Measurements from ENCODE around the gene RXFP2. TPM values are rescaled to one million over a fixed set of nuclear protein-coding genes. Genes with fewer than 3 reads are reported as not detected.

Gene RXFP2
- polyA plus RNA-seq, 3 donors, result 0.49 to 1.3 (median 0.83) TPM

GRCh38 chr13:31767175-31767900 is 28.0 kb downstream of the RXFP2 start:
- no peak for DNase-seq

- no peak for DNase-seq
Observed at GRCh38 chr13:31768351-31768750, 29.0 kb downstream of the RXFP2 start.

DNA sequence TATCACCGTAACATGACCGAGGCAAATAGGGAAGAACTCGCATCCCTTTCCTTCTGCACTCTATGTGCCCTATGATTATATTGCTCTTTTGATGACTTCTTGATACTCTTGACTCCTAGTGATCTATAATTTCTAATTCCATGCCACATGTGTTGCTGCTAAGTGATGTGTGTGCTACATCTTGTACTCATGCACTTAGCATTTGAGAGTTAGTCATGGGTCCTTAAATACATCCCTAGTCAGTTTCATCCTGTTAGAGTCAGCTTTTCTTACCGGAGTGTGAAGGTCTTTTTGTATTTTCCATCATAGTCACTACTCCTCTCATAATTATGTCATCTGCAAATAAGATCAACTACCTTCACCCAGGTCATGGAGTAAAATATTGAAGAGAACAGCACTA is 30.2 kb downstream of the RXFP2 start:
- DNase-seq, result no peak

GRCh38 chr13:31772231-31772630 is 32.9 kb downstream of the RXFP2 start:
- DNase-seq, result peak; percentile 4

GRCh38 chr13:31773538-31773937 is 34.2 kb downstream of the RXFP2 start:
- no peak for DNase-seq

DNA sequence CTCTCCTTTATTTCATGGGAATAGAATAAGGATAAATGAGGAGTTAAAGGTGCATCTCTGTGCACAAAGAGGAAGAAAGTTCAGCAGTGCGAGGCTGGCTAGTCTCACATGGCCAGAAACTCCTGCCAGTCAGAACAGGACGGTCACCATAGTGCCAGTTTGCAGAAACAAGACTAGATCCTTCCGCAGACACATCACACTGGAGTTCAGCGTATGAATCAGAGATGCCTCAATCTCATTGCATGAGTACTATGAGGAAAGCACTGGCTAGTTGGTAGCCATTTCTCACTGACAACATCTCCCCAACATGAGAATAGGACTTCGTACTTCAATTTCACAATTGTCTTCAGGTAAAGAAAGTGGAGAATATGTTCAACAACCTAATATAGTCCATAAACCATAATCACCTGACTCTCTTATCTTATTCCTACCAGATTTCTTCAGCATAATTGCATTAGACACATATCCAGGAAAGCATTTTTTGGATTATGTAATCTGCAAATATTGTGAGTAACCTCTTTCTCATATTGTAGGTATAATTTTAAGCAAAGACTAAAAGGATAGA is 34.9 kb downstream of the RXFP2 start:
- no peak for DNase-seq

DNA sequence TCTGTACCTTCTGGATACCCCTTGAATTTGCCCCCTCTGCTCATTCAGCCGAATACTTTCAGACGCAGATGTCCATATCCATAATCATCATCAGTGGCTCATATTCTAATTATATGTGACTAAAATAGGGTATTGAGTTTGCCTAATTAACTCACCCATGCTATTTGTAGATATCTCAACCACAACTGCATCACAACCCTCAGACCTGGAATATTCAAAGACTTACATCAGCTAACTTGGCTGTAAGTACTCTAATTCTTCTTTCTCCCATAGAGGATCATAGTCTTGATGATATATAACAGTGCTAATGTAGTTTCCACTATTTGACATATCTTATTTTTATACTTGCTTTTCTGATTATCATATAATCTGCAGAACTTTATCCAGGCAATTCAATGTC is 35.8 kb downstream of the RXFP2 start:
- DNase-seq, result no peak

- DNase-seq, result no peak
Observed at GRCh38 chr13:31775686-31776085, 36.4 kb downstream of the RXFP2 start.

DNA sequence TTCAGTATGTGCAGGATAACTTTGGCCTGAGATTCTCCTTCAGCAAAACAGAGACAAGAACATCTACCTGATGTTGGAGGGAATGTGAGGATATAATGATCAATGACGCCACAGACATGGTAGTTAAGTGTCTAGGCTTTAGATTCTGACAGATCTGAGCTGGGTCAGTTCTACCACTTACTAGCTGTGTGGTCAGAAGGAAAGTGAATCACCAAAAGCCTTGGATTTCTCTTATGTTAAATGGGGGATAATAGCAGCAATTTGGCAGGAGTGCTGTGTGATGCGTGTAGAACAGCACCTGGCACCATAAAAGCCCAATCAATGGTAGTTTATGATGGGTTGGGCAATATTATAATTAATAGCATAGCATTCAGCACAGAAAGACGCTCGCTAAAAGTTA is 41.7 kb downstream of the RXFP2 start:
- no peak for DNase-seq

DNA sequence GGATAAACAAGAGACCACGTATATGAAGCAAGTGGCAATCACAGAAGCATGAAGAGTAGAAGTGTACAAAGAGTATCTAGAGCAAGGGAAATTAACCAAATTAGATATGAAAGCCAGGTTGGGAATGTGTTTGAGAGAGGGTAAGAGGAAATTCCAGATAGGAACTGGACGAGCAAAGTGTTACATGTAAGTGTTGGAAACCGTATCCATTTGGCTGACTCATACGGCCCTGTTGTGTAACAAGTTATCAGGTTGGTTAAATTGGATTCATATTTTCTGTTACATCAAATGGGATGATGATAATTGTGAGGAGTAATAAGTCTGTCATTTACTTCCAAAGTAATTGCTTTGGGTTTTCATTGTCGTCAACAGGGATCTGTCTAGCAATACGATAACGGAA is 46.7 kb downstream of the RXFP2 start:
- no peak for DNase-seq

DNA sequence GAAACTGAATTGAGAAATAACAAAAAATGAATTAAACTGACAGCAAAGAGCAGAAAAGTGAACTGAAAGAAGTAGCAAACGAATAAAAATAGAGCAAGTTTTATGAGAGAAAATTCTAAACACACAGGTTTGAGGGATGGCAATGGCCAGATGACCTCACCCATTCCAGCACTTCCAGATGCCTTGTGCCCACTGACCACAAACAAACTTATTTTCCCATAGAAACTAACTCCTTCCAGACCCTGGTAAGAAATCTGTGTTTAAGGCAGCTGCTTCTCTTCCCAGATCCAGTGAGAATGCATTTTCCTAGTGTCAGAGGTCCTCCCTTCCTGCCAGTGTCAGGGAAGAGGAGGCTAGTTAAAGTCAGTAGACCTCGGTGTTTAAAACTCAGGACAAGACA is 51.7 kb downstream of the RXFP2 start:
- DNase-seq, result no peak

- DNase-seq, result no peak
Observed at GRCh38 chr13:31793246-31793645, 53.9 kb downstream of the RXFP2 start.

DNA sequence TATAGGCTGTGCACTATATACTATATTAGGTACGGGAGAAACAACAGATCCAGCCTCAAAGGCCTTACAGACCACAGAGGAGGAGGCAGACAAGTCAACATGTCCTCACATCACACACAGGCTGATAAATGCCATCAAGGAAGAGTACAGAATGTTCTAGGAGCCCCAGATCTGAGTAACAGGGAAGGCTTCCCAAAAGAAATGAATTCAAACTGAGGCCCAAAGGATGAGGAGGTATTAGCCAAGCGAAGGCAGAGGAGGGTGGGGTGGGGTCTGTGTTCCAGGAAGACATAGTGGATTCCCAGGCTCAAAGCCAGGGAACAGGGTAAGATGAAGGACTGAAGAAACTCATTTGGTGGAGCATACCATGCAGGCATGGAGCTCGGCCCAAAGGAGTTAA is 55.1 kb downstream of the RXFP2 start:
- no peak for DNase-seq

DNA sequence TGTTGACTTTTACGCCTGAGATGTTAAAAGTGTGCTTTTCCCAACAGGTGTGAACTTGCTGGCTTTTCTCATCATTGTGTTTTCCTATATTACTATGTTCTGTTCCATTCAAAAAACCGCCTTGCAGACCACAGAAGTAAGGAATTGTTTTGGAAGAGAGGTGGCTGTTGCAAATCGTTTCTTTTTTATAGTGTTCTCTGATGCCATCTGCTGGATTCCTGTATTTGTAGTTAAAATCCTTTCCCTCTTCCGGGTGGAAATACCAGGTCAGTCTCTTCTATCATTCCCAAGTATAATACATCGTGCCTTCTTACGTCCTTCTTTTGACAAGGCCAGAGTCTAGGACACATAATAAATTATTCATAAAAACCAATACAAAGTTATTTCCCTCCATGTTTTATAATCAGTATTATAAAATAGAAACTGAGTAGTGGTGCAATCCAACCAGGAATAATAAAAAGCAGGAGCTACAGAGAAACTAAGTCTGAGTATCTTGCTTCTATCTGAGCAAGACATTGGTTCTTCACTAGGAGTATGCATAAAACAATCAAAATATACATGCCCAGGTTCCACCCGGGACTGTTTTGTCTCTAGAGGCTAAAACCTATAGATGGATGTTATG is 57.9 kb downstream of the RXFP2 start:
- peak; percentile 33 for DNase-seq

GRCh38 chr13:31798189-31798588 is 58.9 kb downstream of the RXFP2 start:
- DNase-seq, result no peak

- DNase-seq, result no peak
Observed at GRCh38 chr13:31801088-31801487, 61.8 kb downstream of the RXFP2 start.

DNA sequence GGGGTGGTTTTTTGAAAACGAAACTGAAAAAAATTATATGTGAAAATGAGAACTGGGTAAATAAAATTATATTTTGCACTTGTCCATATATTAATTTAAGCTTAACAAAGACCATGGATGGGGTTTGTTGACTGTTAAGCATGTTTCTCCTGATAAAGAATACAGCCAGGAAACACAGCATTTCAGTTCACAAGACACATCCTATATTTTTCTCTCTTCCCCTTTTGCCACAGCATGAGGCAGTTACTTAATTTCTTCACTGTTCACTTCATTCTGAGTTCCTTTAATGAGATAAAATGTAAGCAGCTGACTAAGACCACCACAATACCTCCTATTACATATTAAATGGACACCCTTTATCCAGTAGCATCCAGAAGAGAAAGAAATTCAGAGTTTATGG is 64.0 kb downstream of the RXFP2 start:
- DNase-seq, result no peak

- no peak for DNase-seq
Observed at GRCh38 chr13:31805841-31806240, 66.5 kb downstream of the RXFP2 start.

GRCh38 chr13:31807090-31807541 is 67.8 kb downstream of the RXFP2 start:
- peak; percentile 12 for DNase-seq

DNA sequence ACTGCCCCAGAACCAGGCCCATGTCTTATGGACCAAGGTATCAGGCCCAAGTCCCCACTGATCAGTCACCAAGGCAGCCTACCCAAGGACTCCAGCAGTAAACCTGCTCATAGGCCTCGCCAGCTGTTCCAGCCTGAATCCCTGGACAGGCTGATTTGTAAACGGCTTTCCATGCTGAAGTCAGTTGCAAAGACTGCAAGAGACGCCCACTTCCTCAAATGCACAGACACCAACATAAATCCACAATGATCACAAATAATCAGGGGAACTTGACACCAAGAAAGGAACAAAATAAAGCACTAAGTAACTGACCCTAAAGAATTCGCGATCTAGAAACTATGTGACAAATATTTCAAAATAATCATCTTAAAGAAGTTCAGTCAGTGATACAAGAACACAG is 75.2 kb downstream of the RXFP2 start:
- DNase-seq, result no peak

- no peak for DNase-seq
Observed at GRCh38 chr13:31815361-31816144, 76.2 kb downstream of the RXFP2 start.

GRCh38 chr13:31818236-31818635 is 78.9 kb downstream of the RXFP2 start:
- DNase-seq, result no peak
